IMR-90 (cell line): Measurements from ENCODE around the gene SNX5. TPM values are rescaled to one million over a fixed set of nuclear protein-coding genes. Genes with fewer than 3 reads are reported as not detected.

Experiments used
- ATAC-seq: fragments of 200-7000 bp; cut with Tn5 transposase; 2 replicates; pipeline ENCODE4 v1.9.1; 2020; ENCODE audit warnings: low read depth, mild to moderate bottlenecking, moderate library complexity
- BruUV-seq: library from RNA; stranded (reverse); fragments of 400-500 nt; replicated peaks from 2 replicates; lab custom pipeline; 2021; lab: Mats Ljungman, UMichigan
- CTCF ChIA-PET: fragments of 300-600 bp; formaldehyde crosslinking; extraction: SDS; loops from one replicate; lab custom pipeline; 2021; ENCODE audit warnings: antibody characterized with exemption; lab: Yijun Ruan, JAX
- POLR2A ChIA-PET: fragments of 300-600 bp; sonication (Branson Sonifier 250); formaldehyde crosslinking; loops from one replicate; lab custom pipeline; 2022; ENCODE audit warnings: antibody characterized with exemption; ENCODE audit not compliant: unreplicated experiment; lab: Charles Lee
- DNase-seq: peaks from one replicate; pipeline ENCODE4 v3.0.0; 2013
- H2AFZ ChIP-seq: replicated peaks from 2 replicates; pipeline ENCODE3; 2013; ENCODE audit warnings: low read length, mild to moderate bottlenecking; ENCODE audit not compliant: poor library complexity
- H2AK5ac ChIP-seq: 2 replicates; pipeline ENCODE4 v1.6.1; 2013; ENCODE audit warnings: low read depth, low read length, inconsistent platforms
- H2AK9ac ChIP-seq: replicated peaks from 2 replicates; pipeline ENCODE3; 2013; ENCODE audit warnings: mild to moderate bottlenecking, low read depth, low read length, moderate library complexity; ENCODE audit not compliant: poor library complexity
- H2BK120ac ChIP-seq: 2 replicates; pipeline ENCODE4 v1.6.1; 2013; ENCODE audit warnings: low read depth, low read length, inconsistent platforms
- H2BK15ac ChIP-seq: 3 replicates; pipeline ENCODE4 v1.6.1; 2013; ENCODE audit warnings: low read depth, low read length, inconsistent platforms
- H2BK20ac ChIP-seq: 2 replicates; pipeline ENCODE4 v1.6.1; 2013; ENCODE audit warnings: low read depth, mild to moderate bottlenecking, inconsistent platforms, low read length, moderate library complexity
- H2BK5ac ChIP-seq: 2 replicates; pipeline ENCODE4 v1.6.1; 2013; ENCODE audit warnings: mild to moderate bottlenecking, low read depth, low read length, inconsistent platforms; ENCODE audit not compliant: poor library complexity, severe bottlenecking
- H3K14ac ChIP-seq: replicated peaks from 2 replicates; pipeline ENCODE4 v1.6.1; 2013; ENCODE audit warnings: low read depth, low read length, inconsistent platforms
- H3K18ac ChIP-seq: 2 replicates; pipeline ENCODE4 v1.6.1; 2013; ENCODE audit warnings: low read depth, low read length, control low read depth
- H3K23ac ChIP-seq: 2 replicates; pipeline ENCODE4 v1.6.1; 2013; ENCODE audit warnings: low read depth, low read length, inconsistent platforms
- H3K27ac ChIP-seq: 2 replicates; pipeline ENCODE4 v1.5.1; 2013; ENCODE audit warnings: mild to moderate bottlenecking, control low read depth, low read length; ENCODE audit not compliant: insufficient read depth
- H3K27me3 ChIP-seq: 2 replicates; pipeline ENCODE4 v1.6.1; 2013; ENCODE audit warnings: low read length; ENCODE audit not compliant: control insufficient read depth, insufficient read depth
- H3K36me3 ChIP-seq: 2 replicates; pipeline ENCODE4 v1.6.1; 2013; ENCODE audit warnings: low read length, mixed read lengths; ENCODE audit not compliant: control insufficient read depth, insufficient read depth
- H3K4ac ChIP-seq: 2 replicates; pipeline ENCODE4 v1.6.1; 2013; ENCODE audit warnings: low read depth, low read length, inconsistent platforms
- H3K4me1 ChIP-seq: 2 replicates; pipeline ENCODE4 v1.6.1; 2013; ENCODE audit warnings: low read length, mixed read lengths; ENCODE audit not compliant: control insufficient read depth, insufficient read depth
- H3K4me2 ChIP-seq: 2 replicates; pipeline ENCODE4 v1.6.1; 2013; ENCODE audit warnings: low read depth, mild to moderate bottlenecking, control low read depth, low read length, moderate library complexity
- H3K4me3 ChIP-seq: 2 replicates; pipeline ENCODE4 v1.5.1; 2013; ENCODE audit warnings: low read depth, mild to moderate bottlenecking, control low read depth, low read length, moderate library complexity; ENCODE audit not compliant: insufficient read depth
- H3K56ac ChIP-seq: 2 replicates; pipeline ENCODE4 v1.6.1; 2013; ENCODE audit warnings: low read length, inconsistent platforms; ENCODE audit not compliant: insufficient read depth; ENCODE audit errors: extremely low read depth
- H3K79me1 ChIP-seq, 2 experiments: 2 replicates each; pipeline ENCODE4 v1.6.1; 2013; ENCODE audit warnings: low read length in 2 of 2, inconsistent platforms in 1 of 2, low read depth in 1 of 2
- H3K9ac ChIP-seq: 2 replicates; pipeline ENCODE4 v1.6.1; 2013; ENCODE audit warnings: low read depth, low read length, control low read depth
- H3K9me1 ChIP-seq: 2 replicates; pipeline ENCODE4 v1.6.1; 2013; ENCODE audit warnings: low read length, inconsistent platforms; ENCODE audit not compliant: insufficient read depth
- H3K9me3 ChIP-seq: 2 replicates; pipeline ENCODE4 v1.6.1; 2013; ENCODE audit warnings: low read length; ENCODE audit not compliant: control insufficient read depth, insufficient read depth
- H4K20me1 ChIP-seq: 2 replicates; pipeline ENCODE4 v1.6.1; 2013; ENCODE audit warnings: low read length, inconsistent platforms; ENCODE audit not compliant: insufficient read depth
- H4K5ac ChIP-seq: 2 replicates; pipeline ENCODE4 v1.6.1; 2013; ENCODE audit warnings: mild to moderate bottlenecking, low read depth, low read length, control low read depth
- H4K8ac ChIP-seq, 2 experiments: 2 replicates each; pipeline ENCODE4 v1.6.1; 2013; ENCODE audit warnings: low read depth in 2 of 2, low read length in 2 of 2, control low read depth in 1 of 2, inconsistent platforms in 1 of 2
- H4K91ac ChIP-seq: 2 replicates; pipeline ENCODE4 v1.6.1; 2013; ENCODE audit warnings: low read depth, low read length, inconsistent platforms; ENCODE audit not compliant: insufficient read depth
- FOS ChIP-seq: fragments of 150-350 bp; IDR thresholded peaks from 2 replicates; pipeline ENCODE4 v1.6.1; 2016; ENCODE audit warnings: low read depth, low read length
- POLR2A ChIP-seq: IDR thresholded peaks from 2 replicates; pipeline ENCODE4 v1.6.1; 2012; ENCODE audit warnings: mild to moderate bottlenecking, low read depth, low read length
- RCOR1 ChIP-seq: IDR thresholded peaks from 2 replicates; pipeline ENCODE4 v1.6.1; 2012; ENCODE audit warnings: mild to moderate bottlenecking, low read length, improper control_type of control experiment; ENCODE audit not compliant: insufficient replicate concordance
- WGBS, 2 experiments: methylation state at CpG; one replicate each; pipeline versions ENCODE4 v1.1.5 to v1.1.7; 2013; ENCODE audit warnings: missing lambda C conversion rate in 2 of 2; ENCODE audit not compliant: insufficient read length in 1 of 2; ENCODE audit errors: extremely low coverage in 2 of 2; 5-methylcytosine and 5-hydroxymethylcytosine counted together
- dilution Hi-C: fragments of 300-500 bp; cut with HindIII; formaldehyde crosslinking; loops from one replicate; pipeline ENCODE4 v1.14.3; 2018; ENCODE audit warnings: low sequenced_read_pairs; ENCODE audit not compliant: unreplicated experiment
- in situ Hi-C: fragments of 300-500 bp; cut with MboI; formaldehyde crosslinking; loops from 3 replicates; pipeline ENCODE4 v1.14.3; 2019; ENCODE audit warnings: low sequenced_read_pairs, inconsistent platforms, mixed read lengths
- intact Hi-C: fragments of 100-400 bp; cut with micrococcal nuclease; formaldehyde crosslinking; loops from 2 replicates; pipeline ENCODE4 v1.10.0; 2022
- polyA plus RNA-seq, 3 experiments: library from polyadenylated mRNA; depleted of rRNA; stranded (reverse); fragments of >200 nt; gene quantifications; 2 replicates each; pipeline ENCODE4 v1.2.3, GENCODE V29; 2012; ENCODE audit warnings: low replicate concordance in 1 of 3
- total RNA-seq: library from RNA; depleted of rRNA; stranded (reverse); fragments of >200 nt; gene quantifications from 2 replicates; pipeline ENCODE4 v1.2.3, GENCODE V29; 2012

The SNX5 gene
- total and polyA plus RNA-seq, 2 of the 4 experiments (the other 2 are of a cell fraction): 65.4 to 92.8 TPM

GRCh38 chr20:18006684-18007083, 38.1 kb upstream of the SNX5 start:
- no peak overlapping the region for H3K14ac ChIP-seq
- H3K56ac ChIP-seq: no peak overlapping the region
- intact Hi-C loops (loop anchor here (5.0 kb wide), 1 partner anchor 271 kb away; no protein-coding TSS in a partner anchor), dilution Hi-C loops (no loop called here), in situ Hi-C loops (no loop called here)
- CTCF ChIA-PET: no interaction called here
- H3K4ac ChIP-seq: no peak overlapping the region
- H4K8ac ChIP-seq: no peak overlapping the region
- H3K79me1 ChIP-seq: no peaks in the 10 kb centered on the region
- no TSS peak for BruUV-seq
- H3K4me3 ChIP-seq: no peak overlapping the region
- no peak overlapping the region for H3K23ac ChIP-seq
- no peak overlapping the region for H3K27ac ChIP-seq
- peaks cover 13% of the 10 kb centered on the region; the same call in 1 of the 2 replicates for H3K4me1 ChIP-seq
- no peaks in the 10 kb centered on the region for H3K9me3 ChIP-seq
- H3K9ac ChIP-seq: no peak overlapping the region
- H3K4me2 ChIP-seq: no peak overlapping the region
- no peak overlapping the region for H3K18ac ChIP-seq
- no CpG with 5 or more reads among the region's 7 CpGs for WGBS, 2 experiments
- H4K20me1 ChIP-seq: no peaks in the 10 kb centered on the region
- no peak overlapping the region for H2AK5ac ChIP-seq
- no peak overlapping the region for H2BK20ac ChIP-seq
- peaks cover 13% of the 10 kb centered on the region for H3K9me1 ChIP-seq
- POLR2A ChIA-PET: interaction anchor here (0.6 kb wide), 1 partner anchor 324 kb away, joined by 3 read pairs; the partner anchor contains the start of gene RRBP1
- no peaks in the 10 kb centered on the region; the same call in 1 of the 2 replicates for H3K27me3 ChIP-seq
- no peak overlapping the region for H4K91ac ChIP-seq
- no peaks in the 10 kb centered on the region for H3K36me3 ChIP-seq
- H2AFZ ChIP-seq: no peak overlapping the region
- DNase-seq: no peak
- TF ChIP-seq RCOR1: no peak
- TF ChIP-seq POLR2A: no peak
- TF ChIP-seq FOS: no peak
- H4K5ac ChIP-seq: no peak overlapping the region
- no peak overlapping the region for H2BK120ac ChIP-seq
- no peak overlapping the region for H2AK9ac ChIP-seq
- no peak for ATAC-seq
- no peak overlapping the region for H2BK15ac ChIP-seq
- no peak overlapping the region for H2BK5ac ChIP-seq
